WTC11 (cell line): ENCODE data around the gene SCYGR1.

Experiments used
- FOXJ3 ChIP-seq: sonication (generic); formaldehyde crosslinking; IDR thresholded peaks from 2 replicates; pipeline ENCODE4 v1.9.0; 2021; ENCODE audit warnings: missing genetic modification reagents, mild to moderate bottlenecking, borderline replicate concordance
- JUN ChIP-seq: sonication (generic); formaldehyde crosslinking; IDR thresholded peaks from 2 replicates; pipeline ENCODE4 v1.8.0; 2023; ENCODE audit warnings: mild to moderate bottlenecking, missing genetic modification reagents
- MAX ChIP-seq: sonication (generic); formaldehyde crosslinking; IDR thresholded peaks from 2 replicates; pipeline ENCODE4 v1.8.0; 2022; ENCODE audit warnings: mild to moderate bottlenecking, missing genetic modification reagents
- NR2C2 ChIP-seq: sonication (generic); formaldehyde crosslinking; IDR thresholded peaks from 2 replicates; pipeline ENCODE4 v1.8.0; 2022; ENCODE audit warnings: mild to moderate bottlenecking, missing genetic modification reagents
- NR3C1 ChIP-seq: sonication (generic); formaldehyde crosslinking; conservative IDR thresholded peaks from 2 replicates; pipeline ENCODE4 v1.8.1; 2023; ENCODE audit warnings: low read depth, mild to moderate bottlenecking, missing genetic modification reagents
- ZNF317 ChIP-seq: sonication (generic); formaldehyde crosslinking; IDR thresholded peaks from 2 replicates; pipeline ENCODE4 v1.8.1; 2023; ENCODE audit warnings: low read depth, mild to moderate bottlenecking, moderate library complexity, missing genetic modification reagents, borderline replicate concordance
- TF ChIP-seq, protein P1 (sequence below): fragments of 200-600 bp; IDR thresholded peaks from 2 replicates; pipeline ENCODE4 v1.8.0; 2022; ENCODE audit warnings: antibody characterized with exemption
- TF ChIP-seq, protein P2 (sequence below): sonication (generic); formaldehyde crosslinking; conservative IDR thresholded peaks from 2 replicates; pipeline ENCODE4 v1.8.1; 2023; ENCODE audit warnings: mild to moderate bottlenecking, low read depth, missing genetic modification reagents, moderate library complexity
- TF ChIP-seq, protein P3 (sequence below): sonication (generic); formaldehyde crosslinking; IDR thresholded peaks from 2 replicates; pipeline ENCODE4 v1.8.1; 2022; ENCODE audit warnings: low read depth, mild to moderate bottlenecking, moderate library complexity, missing genetic modification reagents, borderline replicate concordance

DNA sequence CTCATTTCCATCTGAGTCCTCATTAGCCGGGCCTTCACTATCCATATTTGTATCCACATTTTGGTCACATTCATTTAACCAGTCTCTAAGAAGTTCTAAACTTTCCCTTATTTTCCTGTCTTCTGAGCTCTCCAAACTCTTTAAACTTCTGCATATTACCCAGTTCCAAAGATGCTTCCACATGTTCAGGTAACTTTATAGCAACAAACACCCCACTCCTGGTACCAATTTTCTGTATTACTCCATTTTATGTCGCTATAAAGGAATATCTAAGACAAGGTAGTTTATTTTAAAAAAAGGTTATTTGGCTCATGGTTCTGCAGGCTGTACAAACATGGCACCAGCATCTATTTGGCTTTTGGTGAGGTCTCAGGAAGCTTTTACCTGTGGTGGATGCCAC, 45.4 kb upstream of the SCYGR1 start:
- TF ChIP-seq, protein P1, sequence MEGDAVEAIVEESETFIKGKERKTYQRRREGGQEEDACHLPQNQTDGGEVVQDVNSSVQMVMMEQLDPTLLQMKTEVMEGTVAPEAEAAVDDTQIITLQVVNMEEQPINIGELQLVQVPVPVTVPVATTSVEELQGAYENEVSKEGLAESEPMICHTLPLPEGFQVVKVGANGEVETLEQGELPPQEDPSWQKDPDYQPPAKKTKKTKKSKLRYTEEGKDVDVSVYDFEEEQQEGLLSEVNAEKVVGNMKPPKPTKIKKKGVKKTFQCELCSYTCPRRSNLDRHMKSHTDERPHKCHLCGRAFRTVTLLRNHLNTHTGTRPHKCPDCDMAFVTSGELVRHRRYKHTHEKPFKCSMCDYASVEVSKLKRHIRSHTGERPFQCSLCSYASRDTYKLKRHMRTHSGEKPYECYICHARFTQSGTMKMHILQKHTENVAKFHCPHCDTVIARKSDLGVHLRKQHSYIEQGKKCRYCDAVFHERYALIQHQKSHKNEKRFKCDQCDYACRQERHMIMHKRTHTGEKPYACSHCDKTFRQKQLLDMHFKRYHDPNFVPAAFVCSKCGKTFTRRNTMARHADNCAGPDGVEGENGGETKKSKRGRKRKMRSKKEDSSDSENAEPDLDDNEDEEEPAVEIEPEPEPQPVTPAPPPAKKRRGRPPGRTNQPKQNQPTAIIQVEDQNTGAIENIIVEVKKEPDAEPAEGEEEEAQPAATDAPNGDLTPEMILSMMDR, result no peak
- TF ChIP-seq, protein P2, sequence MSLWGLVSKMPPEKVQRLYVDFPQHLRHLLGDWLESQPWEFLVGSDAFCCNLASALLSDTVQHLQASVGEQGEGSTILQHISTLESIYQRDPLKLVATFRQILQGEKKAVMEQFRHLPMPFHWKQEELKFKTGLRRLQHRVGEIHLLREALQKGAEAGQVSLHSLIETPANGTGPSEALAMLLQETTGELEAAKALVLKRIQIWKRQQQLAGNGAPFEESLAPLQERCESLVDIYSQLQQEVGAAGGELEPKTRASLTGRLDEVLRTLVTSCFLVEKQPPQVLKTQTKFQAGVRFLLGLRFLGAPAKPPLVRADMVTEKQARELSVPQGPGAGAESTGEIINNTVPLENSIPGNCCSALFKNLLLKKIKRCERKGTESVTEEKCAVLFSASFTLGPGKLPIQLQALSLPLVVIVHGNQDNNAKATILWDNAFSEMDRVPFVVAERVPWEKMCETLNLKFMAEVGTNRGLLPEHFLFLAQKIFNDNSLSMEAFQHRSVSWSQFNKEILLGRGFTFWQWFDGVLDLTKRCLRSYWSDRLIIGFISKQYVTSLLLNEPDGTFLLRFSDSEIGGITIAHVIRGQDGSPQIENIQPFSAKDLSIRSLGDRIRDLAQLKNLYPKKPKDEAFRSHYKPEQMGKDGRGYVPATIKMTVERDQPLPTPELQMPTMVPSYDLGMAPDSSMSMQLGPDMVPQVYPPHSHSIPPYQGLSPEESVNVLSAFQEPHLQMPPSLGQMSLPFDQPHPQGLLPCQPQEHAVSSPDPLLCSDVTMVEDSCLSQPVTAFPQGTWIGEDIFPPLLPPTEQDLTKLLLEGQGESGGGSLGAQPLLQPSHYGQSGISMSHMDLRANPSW (CRISPR knock-in tag), result no peak
- TF ChIP-seq, protein P3, sequence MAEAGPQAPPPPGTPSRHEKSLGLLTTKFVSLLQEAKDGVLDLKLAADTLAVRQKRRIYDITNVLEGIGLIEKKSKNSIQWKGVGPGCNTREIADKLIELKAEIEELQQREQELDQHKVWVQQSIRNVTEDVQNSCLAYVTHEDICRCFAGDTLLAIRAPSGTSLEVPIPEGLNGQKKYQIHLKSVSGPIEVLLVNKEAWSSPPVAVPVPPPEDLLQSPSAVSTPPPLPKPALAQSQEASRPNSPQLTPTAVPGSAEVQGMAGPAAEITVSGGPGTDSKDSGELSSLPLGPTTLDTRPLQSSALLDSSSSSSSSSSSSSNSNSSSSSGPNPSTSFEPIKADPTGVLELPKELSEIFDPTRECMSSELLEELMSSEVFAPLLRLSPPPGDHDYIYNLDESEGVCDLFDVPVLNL, result no peak
- TF ChIP-seq MAX (CRISPR knock-in tag), result no peak
- TF ChIP-seq JUN, result no peak
- TF ChIP-seq NR2C2, result no peak
- no peak for TF ChIP-seq FOXJ3 (CRISPR knock-in tag)
- TF ChIP-seq NR3C1 (CRISPR knock-in tag), result no peak
- no peak for TF ChIP-seq ZNF317 (CRISPR knock-in tag)
